ENCODE results near the gene BCAS4.

- TF ChIP-seq TAF1 (IDR thresholded peaks at IDR 0.05; ENCODE audit: low read depth, low read length) (no peak), POLR2A (IDR thresholded peaks at IDR 0.05; ENCODE audit: low read depth, low read length) (no peak), POLR2AphosphoS5 (IDR thresholded peaks at IDR 0.05; ENCODE audit: low read depth, low read length) (no peak)
These were observed 48.5 kb upstream of the BCAS4 start for GRCh38 chr20:50746138-50746940.
